HS-5 (cell line): ENCODE data around the gene GLDN.

Experiments
- DNase-seq: peaks from one replicate; pipeline ENCODE4 v3.0.0-alpha.2; 2012; ENCODE audit warnings: low read depth

GLDN gene

GRCh38 chr15:51322621-51323296 is 18.7 kb upstream of the GLDN start:
- DNase-seq, result no peak

- DNase-seq, result no peak
Measured at GRCh38 chr15:51323749-51324148, 17.7 kb upstream of the GLDN start.

GRCh38 chr15:51325167-51325566 is 16.3 kb upstream of the GLDN start:
- DNase-seq, result no peak

- no peak for DNase-seq
Measured at GRCh38 chr15:51327081-51327480, 14.4 kb upstream of the GLDN start.

GRCh38 chr15:51328926-51329325 is 12.5 kb upstream of the GLDN start:
- DNase-seq, result no peak

GRCh38 chr15:51331141-51331540 is 10.3 kb upstream of the GLDN start:
- DNase-seq, result no peak

GRCh38 chr15:51332206-51333147 is 9.0 kb upstream of the GLDN start:
- peak; percentile 15 for DNase-seq

- DNase-seq, result no peak
Measured at GRCh38 chr15:51333571-51333970, 7.9 kb upstream of the GLDN start.

GRCh38 chr15:51334011-51334451 is 7.4 kb upstream of the GLDN start:
- DNase-seq, result no peak

- DNase-seq, result no peak
Measured at GRCh38 chr15:51335087-51335486, 6.4 kb upstream of the GLDN start.

- no peak for DNase-seq
Measured at GRCh38 chr15:51335538-51336410, 5.7 kb upstream of the GLDN start.

- DNase-seq, result no peak
Measured at GRCh38 chr15:51338496-51338895, 3.0 kb upstream of the GLDN start, which contains the start of gene CYP19A1. TSS of gene CYP19A1 (minus strand) at chr15:51338596. CDS start at chr15:51242912, 95,684 bp downstream.

- DNase-seq, result no peak
Measured at GRCh38 chr15:51342227-51342999, 958 bp downstream of the GLDN start.

- DNase-seq, result no peak
Measured at GRCh38 chr15:51343466-51343865, 2.0 kb downstream of the GLDN start.

GRCh38 chr15:51346136-51346535 is 4.7 kb downstream of the GLDN start:
- DNase-seq, result no peak

- DNase-seq, result no peak
Measured at GRCh38 chr15:51348688-51349087, 7.2 kb downstream of the GLDN start.

- no peak for DNase-seq
Measured at GRCh38 chr15:51349156-51349844, 7.8 kb downstream of the GLDN start.

- DNase-seq, result no peak
Measured at GRCh38 chr15:51350723-51351122, 9.3 kb downstream of the GLDN start.

- no peak for DNase-seq
Measured at GRCh38 chr15:51353976-51354375, 12.5 kb downstream of the GLDN start.

GRCh38 chr15:51355096-51355495 is 13.6 kb downstream of the GLDN start:
- no peak for DNase-seq

- no peak for DNase-seq
Measured at GRCh38 chr15:51356147-51356546, 14.7 kb downstream of the GLDN start.
